ENCODE data around the gene LHPP.

Gene LHPP

GRCh38 chr10:124473070-124473469 lies 11.4 kb downstream of the LHPP start:
- DNase-seq = no peak

DNA sequence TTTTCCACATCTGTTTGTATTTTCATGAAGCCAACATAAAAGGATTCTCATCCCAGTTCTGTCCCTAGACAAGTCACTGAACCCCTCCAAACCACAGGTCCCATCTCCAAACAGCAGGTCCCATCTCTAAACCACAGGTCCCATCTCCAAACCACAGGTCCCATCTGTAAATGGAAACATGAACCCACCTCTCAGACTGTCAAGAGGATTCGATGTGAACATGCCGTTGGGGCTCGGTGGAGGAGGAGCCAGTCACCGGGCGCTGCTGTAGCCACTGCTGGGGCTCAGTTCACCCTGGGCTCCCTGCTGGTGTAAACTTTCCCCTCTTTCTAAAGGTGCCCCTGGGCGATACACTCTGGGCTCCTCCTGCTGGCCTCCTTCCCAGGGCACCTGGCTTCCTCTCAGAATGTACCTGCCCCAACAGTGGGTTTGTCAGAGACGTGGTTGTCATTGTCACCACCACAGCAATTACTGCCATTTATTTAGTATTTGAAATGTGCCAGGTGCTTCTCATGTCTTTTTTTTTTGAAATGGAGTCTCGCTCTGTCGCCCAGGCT lies 13.0 kb downstream of the LHPP start:
- DNase-seq = no peak

- no peak for DNase-seq
Observed at GRCh38 chr10:124476043-124476725, 14.6 kb downstream of the LHPP start.

- DNase-seq = no peak
Observed at GRCh38 chr10:124477614-124478363, 16.2 kb downstream of the LHPP start.

- no peak for DNase-seq
Observed at GRCh38 chr10:124478515-124478914, 16.9 kb downstream of the LHPP start.

DNA sequence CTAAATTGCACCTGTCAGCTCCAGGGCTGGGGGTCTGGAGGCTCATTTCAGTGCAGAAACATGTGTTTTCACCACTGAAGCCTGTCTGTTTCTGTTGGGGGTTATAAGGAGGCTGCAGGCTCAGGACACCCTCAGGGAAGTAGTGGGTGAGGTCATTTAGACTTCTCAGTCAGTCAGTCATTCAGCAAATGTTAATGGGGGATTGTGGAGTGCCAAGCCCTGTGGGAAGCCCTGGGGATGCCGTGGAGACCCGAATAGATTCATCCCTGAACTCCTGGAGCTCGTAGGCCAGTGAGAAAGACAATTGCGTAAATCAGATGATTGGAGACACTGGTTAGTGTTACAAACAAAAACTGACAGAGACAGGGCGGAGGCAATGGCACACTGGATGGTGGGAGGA lies 19.2 kb downstream of the LHPP start:
- no peak for DNase-seq

GRCh38 chr10:124481717-124482116 lies 20.1 kb downstream of the LHPP start:
- no peak for DNase-seq

- no peak for DNase-seq
Observed at GRCh38 chr10:124482236-124482800, 20.7 kb downstream of the LHPP start.

DNA sequence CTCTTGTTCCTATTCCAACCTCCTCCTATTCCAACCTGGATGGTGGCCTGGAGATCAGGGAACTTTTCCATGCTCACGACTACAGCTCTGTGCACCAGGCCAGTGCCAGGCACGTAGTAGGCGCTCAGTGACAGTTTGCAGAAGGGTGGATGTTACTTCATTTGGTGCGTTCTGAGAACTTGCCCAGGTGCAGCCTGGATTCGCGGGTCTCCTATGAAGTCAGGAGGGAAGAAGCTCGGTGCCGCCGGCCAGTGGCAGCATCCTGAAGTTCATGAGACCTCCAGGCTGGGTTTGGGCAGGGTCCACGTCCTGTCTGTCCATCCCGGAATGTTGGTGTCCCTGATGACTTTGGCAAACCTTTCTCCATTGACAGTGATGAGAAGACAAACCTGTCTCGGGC lies 21.3 kb downstream of the LHPP start:
- DNase-seq = no peak

DNA sequence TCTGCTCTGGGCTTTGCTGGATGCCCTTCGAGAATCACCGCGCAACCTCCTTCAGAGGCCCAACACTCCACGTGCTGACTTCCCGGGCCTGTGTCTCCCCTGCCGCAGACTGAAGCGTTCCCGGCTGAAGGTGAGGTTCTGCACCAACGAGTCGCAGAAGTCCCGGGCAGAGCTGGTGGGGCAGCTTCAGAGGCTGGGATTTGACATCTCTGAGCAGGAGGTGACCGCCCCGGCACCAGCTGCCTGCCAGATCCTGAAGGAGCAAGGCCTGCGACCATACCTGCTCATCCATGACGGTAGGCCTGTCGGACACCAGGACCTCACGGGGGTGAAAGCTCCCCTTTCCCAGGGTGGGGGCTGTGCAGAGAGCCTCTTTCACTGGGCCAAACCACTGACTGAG lies 22.4 kb downstream of the LHPP start:
- DNase-seq = no peak

- no peak for DNase-seq
Observed at GRCh38 chr10:124484661-124485060, 23.0 kb downstream of the LHPP start.

DNA sequence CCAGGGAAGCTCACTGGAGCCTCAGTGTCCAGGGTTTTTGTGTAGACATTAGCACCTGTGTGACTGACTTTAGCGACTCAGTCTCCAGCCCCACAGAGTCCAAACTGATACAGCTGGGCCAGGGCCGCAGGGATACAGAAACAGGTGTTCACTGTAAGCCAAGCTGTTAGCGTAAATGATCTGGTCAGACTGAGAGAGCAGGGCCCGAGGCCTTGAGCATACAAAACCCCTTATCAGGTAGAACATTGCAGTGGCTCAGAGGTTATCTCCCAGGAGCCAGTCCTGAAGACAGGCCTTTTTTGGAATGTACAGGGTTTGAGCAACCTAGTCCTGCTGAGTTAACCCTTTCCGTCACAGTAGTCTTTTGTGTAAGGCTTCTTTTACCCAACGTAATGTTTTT lies 25.0 kb downstream of the LHPP start:
- no peak for DNase-seq

DNA sequence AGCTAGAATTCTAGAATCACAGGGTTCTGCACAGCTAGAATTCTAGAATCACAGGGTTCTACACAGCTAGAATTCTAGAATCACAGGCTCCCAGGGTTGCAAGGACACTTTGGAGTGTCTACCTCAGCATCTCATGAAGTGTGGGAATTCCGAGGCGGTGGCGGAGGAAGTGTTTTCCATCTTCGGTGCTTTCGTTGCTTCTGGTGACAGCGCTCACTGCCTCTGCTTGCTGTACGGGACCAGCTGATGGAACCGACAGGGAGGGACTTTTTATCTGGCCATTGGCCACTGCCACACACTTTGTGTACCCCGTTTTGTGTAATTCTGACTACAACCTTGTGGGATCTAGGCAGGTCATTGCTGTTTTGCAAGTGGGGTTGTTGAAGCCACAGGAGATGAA lies 29.5 kb downstream of the LHPP start:
- no peak for DNase-seq

DNA sequence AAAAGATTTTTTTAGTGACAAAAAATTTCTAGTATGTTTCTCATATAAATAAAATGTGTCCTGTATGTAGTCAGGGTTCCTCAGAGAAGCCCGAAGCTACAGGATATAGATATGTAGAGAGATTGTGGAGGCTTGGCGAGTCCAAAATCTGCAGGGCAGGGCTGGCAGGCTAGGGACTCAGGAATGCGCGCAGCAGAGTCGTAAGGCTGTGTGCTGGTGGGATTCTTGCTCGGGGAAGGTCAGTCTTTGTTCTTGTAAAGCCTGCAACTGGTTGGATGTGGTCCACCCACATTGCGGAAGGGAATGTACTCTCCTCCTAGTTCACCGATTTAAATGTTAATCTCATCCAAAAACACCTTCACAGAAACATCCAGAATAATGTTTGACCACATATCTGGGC lies 30.6 kb downstream of the LHPP start:
- DNase-seq = no peak

- no peak for DNase-seq
Observed at GRCh38 chr10:124493214-124493882, 31.7 kb downstream of the LHPP start.

- DNase-seq = no peak
Observed at GRCh38 chr10:124494046-124494807, 32.6 kb downstream of the LHPP start.

DNA sequence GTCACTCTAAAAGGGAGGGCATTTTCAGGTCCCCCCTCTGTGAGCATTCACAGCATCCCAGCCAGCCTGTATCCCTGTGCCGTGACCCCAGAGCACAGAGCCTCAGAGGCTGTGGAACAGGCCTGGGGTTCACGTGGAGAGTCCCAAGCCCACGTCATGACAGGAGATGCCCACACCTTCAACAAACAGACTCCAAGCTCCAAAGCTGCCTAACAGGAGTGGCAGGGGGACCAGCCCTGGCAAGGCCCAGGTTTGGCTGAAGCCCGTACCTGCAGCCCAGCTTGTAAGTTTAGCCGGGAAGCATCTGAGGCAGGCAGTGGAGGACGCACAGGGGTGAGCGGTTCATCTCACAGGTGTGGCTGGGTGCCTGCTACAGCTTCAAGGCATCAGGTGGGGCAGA lies 33.5 kb downstream of the LHPP start:
- no peak for DNase-seq

DNA sequence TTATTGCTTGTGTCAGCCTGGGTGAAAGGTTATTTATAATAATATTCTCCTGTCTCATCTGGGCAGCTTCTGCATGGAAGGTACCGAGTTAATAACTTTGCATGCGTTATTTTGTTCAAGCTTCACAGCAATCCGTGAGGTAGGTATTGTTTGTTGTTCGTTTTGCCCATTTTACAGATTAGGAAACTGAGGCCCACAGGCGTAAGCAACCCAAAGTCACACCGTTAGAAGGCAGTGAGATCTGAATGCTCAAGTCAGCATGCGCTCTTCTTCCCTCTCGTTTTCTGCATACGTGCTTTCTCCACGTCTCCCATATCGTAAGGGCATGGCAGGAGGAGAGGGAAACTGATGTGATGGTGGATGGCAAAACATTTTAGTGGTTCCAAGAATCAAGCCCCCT lies 34.1 kb downstream of the LHPP start:
- DNase-seq = no peak

- no peak for DNase-seq
Observed at GRCh38 chr10:124496150-124496549, 34.5 kb downstream of the LHPP start.

DNA sequence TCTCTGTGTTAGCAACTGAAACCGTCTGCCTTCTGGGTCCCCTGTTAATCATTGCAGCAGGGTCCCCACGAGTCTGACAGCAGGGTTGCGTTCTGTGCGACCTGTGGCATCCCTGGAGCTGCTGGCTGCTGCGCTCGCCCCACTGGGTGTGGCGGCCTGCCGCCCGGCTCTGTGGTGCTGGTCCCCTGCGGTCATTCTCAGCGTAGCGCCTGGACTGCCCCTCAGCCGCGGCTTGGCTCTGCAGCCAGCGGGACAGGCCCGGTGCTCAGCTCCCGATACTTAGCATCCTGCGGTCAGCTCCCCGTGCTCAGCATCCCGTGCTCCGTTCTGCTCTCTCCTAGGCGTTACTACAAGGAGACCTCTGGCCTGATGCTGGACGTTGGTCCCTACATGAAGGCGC lies 35.0 kb downstream of the LHPP start:
- DNase-seq = no peak

GRCh38 chr10:124497196-124497881 lies 35.7 kb downstream of the LHPP start:
- DNase-seq = no peak

GRCh38 chr10:124498056-124498455 lies 36.4 kb downstream of the LHPP start:
- DNase-seq = no peak

Measured in NCI-H1436 (cell line).